Transverse colon (tissue), 3 donors: ENCODE measurements around the gene SLC6A11.

ENCODE experiments used
- CTCF ChIP-seq, 5 experiments: fragments of 200-600 bp in 3 of 5; fragments of 450-650 bp in 2 of 5; sonication (generic) in 3 of 5; IDR thresholded peaks; 1 replicate in 2 of 5; 2 replicates in 3 of 5; pipeline ENCODE4 v1.5.1; 2016 to 2017; ENCODE audit warnings: antibody characterized with exemption in 5 of 5, inconsistent platforms in 3 of 5, mild to moderate bottlenecking in 2 of 5, moderate library complexity in 1 of 5
- POLR2A ChIP-seq: fragments of 450-650 bp; IDR thresholded peaks from one replicate; pipeline ENCODE4 v1.6.1; 2016; ENCODE audit warnings: antibody characterized with exemption, mild to moderate bottlenecking, moderate library complexity

GRCh38 chr3:10778492-10779292 lies 37.3 kb upstream of the SLC6A11 start:
- TF ChIP-seq CTCF (IDR thresholded peaks at IDR 0.05) (no peak), POLR2A (no peak)
